ENCODE measurements around the gene LUZP1.
A peak's percentile ranks its signal among the peaks of the same experiment; 100 is the strongest.

LUZP1 gene

GRCh38 chr1:23188434-23188884, 19.8 kb upstream of the LUZP1 start:
- no peak for DNase-seq

GRCh38 chr1:23187637-23188036, 19.0 kb upstream of the LUZP1 start:
- DNase-seq, result no peak

- DNase-seq, result no peak
These were observed 16.7 kb upstream of the LUZP1 start for GRCh38 chr1:23185381-23185780.

- no peak for DNase-seq
These were observed 15.7 kb upstream of the LUZP1 start for GRCh38 chr1:23184212-23184934.

- no peak for DNase-seq
These were observed 11.2 kb upstream of the LUZP1 start for GRCh38 chr1:23179862-23180261.

- no peak for DNase-seq
These were observed 10.3 kb upstream of the LUZP1 start for GRCh38 chr1:23178950-23179349.

GRCh38 chr1:23178414-23178813, 9.8 kb upstream of the LUZP1 start:
- DNase-seq, result no peak

GRCh38 chr1:23177438-23178380, 9.1 kb upstream of the LUZP1 start:
- DNase-seq, result peak in 2 of 4 experiments; percentile 11 to 19

- DNase-seq, result no peak
These were observed 8.4 kb upstream of the LUZP1 start for GRCh38 chr1:23177031-23177430.

- DNase-seq, result no peak
These were observed 5.9 kb upstream of the LUZP1 start for GRCh38 chr1:23174426-23175110.

- no peak for DNase-seq
These were observed 2.6 kb upstream of the LUZP1 start for GRCh38 chr1:23171181-23171755.

- DNase-seq, result peak in 1 of 4 experiments; percentile 9
These were observed 1.2 kb upstream of the LUZP1 start for GRCh38 chr1:23169727-23170335.

- no peak for DNase-seq
These were observed 529 bp upstream of the LUZP1 start for GRCh38 chr1:23169195-23169575.

- DNase-seq, result no peak
These were observed 594 bp downstream of the LUZP1 start for GRCh38 chr1:23168079-23168444.

GRCh38 chr1:23167353-23168078, 1.1 kb downstream of the LUZP1 start:
- peak in 1 of 4 experiments; percentile 19 for DNase-seq

- no peak for DNase-seq
These were observed 1.8 kb downstream of the LUZP1 start for GRCh38 chr1:23166854-23167253.

- DNase-seq, result no peak
These were observed 5.3 kb downstream of the LUZP1 start for GRCh38 chr1:23163395-23163794.

GRCh38 chr1:23159963-23160877, 8.4 kb downstream of the LUZP1 start:
- DNase-seq, result no peak

- DNase-seq, result no peak
These were observed 11.7 kb downstream of the LUZP1 start for GRCh38 chr1:23156940-23157339.

GRCh38 chr1:23152966-23153684, 15.5 kb downstream of the LUZP1 start:
- DNase-seq, result no peak

Measured in activated CD4-positive, CD25-positive, alpha-beta regulatory T cell (primary cell).